ENCODE measurements around the gene MAN1B1.

Gene MAN1B1

DNA sequence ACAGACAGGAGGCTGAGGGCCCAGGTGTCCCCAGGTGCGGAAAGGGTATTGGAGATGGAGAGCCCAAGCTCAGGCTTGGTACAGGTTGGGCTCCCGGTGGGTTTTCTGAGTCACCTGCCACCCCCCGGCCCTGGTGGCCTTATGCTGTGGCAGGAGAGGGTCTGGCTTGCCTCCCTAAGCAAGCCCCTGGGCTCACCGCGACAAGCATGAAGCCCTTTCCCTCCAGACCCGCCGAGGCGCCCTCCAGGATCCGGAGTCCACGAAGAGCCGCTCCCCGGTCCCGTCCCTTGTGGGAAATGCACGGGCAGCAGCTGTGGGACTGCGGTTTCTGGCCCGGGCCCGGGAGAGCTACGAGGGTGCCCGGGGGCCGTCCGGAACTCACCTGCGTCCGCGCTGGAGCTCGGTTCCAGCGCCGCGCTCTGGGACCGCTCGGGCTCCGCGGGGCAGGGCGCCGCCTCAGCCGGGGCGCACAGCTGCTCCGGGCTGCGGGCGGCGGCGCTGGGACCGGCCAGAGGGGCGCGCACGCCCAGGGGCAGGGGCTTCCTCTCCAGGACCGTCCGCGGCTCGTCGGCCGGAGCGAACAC is 17.2 kb upstream of the MAN1B1 start:
- no peak for DNase-seq

DNA sequence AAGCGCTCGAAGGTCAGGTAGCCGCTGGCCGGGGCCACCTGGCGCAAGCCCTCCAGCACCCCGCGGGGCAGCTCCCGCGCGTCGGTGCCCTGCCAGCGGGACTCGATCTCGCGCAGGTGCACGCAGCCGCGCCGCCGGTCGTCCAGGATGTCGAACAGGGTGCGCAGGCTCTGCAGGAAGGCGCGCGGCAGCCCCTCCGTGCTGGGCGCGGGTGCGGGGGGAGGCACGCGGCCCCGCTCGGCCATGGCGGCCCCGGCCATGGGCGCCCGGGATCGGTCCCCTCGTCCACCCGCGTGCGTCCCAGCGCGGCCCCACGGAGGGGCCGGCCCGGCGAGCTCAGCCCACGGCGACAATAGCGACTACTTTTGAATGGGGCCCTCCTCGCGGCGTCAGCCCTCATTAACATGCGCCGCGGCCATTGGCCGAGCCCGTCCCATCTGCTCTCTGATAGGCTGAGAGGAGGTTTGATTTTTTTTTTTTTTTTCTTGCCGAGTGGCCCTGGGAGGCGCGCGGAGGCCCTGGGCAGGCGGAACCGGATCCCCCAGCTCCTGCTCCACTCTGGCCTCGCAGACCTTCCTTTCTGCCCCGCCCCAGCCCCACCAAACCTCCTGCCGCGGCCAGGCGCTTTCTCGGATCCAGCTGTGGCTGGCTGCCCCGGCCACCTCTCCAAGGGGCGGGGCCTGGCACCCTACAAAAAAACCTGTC is 16.4 kb upstream of the MAN1B1 start, which contains the start of gene SAPCD2:
Gene SAPCD2, minus strand, starts transcription at position 357 of the 705 bp plus-strand sequence. Its CDS starts 97 bp downstream, at position 260.
- DNase-seq: peak; percentile 85

DNA sequence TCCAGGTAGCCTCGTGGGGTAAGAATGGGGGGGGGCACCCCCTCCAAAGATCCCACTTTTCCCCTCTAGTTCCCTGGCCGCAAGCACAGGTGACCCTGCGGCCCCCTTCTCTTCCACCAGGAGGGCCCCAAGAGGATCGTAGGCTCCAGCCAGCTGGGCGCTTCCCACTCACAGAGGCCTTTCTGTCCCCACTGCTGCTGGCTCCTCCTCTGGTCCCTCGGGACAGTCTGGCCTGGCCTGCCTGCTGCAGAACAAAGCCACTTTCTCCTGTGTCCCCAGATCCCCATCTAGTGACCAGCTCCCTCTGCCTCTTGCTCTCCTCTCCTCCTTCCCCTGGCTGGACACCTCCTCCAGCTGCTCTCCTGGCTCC is 15.9 kb upstream of the MAN1B1 start:
- DNase-seq: no peak

DNA sequence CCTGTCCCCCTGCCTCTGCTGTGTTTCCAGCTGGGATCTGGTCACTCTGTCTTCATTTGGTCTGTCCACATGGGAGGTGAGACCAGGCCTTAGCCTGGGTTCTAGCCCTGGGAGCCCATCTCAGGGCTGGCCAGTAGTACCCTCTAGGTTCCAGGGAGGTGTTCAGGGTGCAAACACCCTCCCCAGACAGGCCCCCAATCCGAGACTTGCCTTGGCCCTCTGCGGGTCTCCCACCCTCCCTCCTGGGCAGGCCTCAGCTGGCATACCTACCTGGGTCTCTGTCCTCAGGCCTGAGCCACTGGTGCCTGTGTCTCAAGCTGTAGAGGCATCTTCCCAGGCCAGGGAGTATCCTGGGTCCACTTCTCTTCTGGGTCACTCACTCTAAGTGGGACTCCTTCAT is 15.5 kb upstream of the MAN1B1 start:
- no peak for DNase-seq

DNA sequence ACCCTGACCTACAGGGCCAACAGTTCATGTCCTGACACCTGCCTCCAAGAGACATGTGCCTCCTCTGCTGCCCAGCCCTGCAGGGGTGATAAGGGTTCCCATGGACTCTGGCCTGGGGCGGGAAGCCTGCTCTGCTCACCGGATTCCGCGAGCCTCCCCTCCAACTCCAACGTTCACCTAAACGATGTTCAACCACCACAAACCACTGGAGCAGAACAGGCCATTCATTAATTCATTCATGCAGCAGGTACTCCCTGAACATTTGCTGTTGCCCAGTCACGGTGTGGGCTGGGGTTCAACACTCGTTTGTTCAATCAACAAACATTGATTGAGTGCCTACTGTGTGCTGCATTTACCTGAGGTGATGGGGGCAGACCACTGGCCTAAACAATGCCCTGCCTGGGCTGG is 12.8 kb upstream of the MAN1B1 start:
- DNase-seq: no peak

DNA sequence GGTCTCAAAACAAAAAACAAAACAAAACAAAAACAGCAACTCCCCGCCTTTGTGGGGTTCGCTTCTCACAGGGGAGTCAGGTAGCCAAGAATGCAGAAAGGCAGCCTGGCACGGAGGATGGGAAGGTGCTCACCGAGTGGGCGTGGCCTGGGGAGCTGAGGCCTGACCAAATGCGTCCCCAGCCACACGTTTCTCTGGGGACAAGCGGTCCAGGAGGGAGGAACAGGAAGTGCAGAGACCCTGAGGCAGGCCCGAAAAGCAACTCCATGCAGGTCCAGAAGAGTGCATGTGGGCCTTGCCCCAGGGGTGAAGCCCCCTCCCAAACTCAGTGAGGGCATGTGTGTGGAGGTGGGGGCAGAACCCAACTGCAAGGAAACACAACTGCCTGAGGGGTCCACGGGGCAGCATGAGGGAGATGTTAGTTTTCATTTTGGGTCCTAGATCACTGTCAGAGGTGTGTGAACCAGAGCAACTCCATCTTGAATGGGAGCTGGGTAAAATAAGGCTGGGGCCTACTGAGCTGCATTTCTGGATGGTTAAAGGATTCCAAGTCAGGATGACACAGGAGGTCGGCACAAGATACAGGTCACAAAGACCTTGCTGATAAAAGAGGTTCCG is 12.0 kb upstream of the MAN1B1 start:
- DNase-seq: no peak

DNA sequence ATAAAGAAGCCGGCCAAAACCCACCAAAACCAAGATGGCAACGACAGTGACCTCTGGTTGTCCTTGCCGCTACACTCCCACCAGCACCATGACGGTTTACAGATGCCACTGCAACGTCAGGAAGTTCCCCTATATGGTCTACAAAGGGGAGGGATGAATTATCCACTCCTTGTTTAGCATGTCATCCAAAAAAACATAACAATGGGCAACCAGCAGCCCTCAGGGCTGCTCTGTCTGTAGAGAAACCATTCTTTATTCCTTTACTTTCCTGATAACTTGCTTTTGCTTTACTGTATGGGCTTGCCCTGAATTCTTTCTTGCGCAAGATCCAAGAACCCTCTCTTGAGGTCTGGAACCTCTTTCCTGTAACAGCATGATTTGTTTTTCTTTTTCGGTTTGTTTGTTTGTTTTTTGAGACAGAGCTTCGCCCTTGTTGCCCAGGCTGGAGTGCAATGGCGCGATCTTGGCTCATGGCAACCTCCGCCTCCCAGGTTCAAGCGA is 11.5 kb upstream of the MAN1B1 start:
- no peak for DNase-seq

DNA sequence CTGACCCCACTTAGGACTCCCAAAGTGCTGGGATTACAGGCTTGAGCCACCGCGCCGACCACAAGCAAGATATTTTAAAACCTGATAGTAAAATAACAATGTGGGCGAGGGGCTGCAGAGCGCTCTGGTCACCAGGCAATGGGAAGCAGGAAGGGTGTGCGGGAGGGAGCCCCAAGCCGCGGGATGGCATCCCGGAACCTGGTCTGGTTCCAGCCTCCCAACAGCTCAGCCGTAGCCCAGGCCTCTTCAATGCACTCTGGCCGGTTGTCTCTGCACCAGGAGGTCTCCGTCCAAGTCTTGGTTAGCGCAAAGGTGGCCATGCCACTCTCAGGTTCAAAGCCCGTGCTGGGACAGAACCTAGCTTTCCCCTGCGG is 10.2 kb upstream of the MAN1B1 start:
- no peak for DNase-seq

DNA sequence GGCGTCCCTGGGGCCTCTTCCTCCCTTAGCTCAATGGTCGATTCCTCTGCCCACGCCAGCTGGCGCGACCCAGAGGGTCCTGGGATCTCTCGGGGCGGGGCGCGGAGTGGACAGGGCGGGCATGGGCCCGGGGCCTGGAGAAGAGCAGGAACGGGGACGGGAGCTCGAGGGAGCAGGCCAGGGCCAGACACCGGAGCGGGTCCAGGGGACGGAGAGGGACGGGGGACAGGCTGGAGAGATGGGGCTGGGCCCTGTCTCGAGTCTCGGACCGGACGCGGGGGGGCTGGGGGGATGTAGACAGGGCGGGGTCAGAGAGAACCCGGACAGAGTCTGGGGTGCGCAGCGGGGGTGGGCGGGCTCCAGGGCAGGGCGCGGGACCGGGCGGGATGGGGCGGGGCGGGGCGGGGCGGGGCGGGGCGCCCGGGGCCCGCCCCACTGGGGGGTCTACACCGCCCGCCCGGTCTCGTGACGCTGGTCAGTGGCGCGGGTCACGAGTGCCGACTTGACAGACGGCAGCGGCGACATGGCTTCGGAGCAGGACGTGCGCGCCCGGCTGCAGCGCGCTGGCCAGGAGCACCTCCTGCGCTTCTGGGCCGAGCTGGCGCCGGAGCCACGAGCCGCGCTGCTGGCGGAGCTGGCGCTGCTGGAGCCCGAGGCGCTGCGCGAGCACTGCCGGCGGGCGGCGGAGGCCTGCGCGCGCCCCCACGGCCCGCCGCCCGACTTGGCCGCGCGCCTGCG is 9.6 kb upstream of the MAN1B1 start, which contains the start of gene UAP1L1:
Gene UAP1L1, plus strand, starts transcription at position 508 of the 738 bp plus-strand sequence. Its CDS starts 16 bp downstream, at position 524.
- peak; percentile 73 for DNase-seq

DNA sequence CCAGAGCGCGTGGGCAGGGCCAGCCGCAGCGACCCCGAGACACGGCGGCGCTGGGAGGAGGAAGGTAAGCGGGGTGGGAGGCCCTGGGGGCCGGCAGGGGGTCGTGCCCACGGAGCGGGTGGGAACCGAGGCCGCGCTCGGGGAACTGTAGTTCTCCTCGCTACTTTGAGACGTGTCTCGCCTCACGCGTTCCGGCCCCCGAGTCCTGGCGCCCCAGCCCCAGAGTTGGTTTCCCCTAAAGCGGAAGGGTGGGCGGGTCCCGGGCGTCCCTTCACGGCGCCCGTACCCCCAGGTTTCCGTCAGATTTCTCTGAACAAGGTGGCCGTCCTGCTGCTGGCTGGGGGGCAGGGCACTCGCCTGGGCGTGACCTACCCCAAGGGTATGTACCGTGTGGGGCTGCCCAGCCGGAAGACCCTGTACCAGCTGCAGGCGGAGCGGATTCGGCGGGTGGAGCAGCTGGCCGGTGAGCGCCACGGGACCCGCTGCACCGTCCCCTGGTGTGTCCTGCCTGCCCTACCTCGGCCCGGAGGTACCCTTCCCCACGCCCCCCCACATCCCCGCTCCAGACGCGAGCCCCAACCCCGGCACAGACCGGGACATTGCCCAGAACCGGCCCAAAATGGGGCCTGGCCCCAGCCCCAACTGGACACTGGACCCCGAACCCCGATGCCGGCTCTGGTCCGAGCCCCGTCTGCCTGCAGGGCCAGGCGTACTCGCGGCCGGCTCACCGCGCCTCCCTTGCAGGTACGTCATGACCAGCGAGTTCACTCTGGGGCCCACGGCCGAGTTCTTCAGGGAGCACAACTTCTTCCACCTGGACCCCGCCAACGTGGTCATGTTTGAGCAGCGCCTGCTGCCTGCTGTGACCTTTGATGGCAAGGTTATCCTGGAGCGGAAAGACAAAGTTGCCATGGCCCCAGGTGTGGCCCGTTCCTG is 8.8 kb upstream of the MAN1B1 start:
- peak; percentile 65 for DNase-seq

DNA sequence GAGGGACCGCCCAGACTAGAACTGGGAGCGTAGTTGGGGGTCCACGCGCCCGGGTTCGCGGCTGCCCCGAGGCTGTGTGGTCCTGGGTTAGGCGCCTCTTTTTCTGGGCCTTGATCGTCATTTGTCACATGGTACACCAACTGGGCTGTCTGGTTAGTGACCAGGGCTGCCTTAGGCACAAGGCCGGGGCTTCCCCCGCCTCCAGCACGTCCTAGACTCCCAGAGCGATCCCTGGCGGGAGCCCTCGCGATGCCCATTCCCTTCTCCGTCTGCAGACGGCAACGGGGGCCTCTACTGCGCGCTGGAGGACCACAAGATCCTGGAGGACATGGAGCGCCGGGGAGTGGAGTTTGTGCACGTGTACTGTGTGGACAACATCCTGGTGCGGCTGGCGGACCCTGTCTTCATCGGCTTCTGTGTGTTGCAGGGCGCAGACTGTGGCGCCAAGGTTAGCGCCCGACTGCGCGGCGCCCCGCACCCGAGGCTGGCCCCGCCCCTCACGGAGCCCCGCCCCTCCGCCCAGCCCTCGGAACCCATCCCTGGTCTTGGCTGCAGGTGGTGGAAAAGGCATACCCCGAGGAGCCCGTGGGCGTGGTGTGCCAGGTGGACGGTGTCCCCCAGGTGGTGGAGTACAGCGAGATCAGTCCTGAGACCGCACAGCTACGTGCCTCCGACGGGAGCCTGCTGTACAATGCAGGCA is 7.9 kb upstream of the MAN1B1 start:
- DNase-seq: no peak

DNA sequence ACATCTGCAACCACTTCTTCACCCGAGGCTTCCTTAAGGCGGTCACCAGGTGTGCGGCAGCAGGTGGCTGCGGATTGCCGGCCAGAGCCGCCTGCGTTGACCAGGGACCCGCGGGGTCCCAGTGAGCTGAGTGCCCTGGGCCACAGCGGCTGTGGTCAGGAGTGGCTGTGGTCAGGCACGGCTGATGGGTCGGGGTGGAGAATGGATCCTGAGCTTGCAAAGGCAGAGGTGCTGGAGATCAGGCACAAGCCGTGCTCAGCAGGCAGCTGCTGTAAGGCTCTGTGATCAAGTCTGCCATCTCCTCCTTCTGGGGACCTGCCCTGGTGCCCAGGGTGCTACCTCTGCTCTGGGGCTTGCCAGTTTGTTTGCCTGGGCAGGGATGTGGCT is 7.4 kb upstream of the MAN1B1 start:
- DNase-seq: no peak

DNA sequence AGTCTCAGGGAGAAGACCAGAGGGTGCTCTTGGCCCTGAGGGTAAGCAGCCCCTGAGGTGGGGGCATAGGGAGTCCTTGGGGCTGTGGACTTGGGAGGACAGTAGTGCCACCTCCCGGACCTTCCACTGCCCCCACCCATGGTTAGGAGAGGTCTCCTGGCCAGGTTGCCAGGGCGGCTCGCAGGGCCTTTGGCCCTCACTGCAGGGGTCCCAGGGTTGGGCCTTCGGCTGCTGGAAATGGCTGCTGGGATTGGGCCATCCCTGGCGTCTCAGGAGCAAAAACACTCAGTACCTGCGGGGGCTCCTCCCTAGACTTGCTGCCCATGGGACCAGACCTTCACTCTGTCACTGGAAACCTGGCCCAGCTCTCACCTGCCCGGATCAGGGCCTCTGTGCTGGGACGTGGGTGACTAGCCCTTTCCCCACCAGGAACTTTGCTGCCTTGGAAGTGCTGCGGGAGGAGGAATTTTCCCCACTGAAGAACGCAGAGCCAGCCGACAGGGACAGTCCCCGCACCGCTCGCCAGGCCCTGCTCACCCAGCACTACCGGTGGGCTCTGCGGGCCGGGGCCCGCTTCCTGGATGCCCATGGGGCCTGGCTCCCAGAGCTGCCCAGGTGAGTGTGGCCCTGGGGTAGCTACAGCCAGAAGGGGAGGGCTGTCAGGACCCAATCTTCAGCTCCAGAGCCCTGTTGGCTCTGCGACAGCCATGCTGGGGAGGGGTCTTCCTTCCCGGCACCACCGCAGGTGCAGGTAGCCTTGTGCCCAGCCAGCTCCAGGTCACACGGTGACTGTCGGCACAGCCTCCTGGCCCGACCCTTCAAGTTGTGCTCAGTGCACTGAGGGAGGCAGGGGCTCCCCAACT is 6.3 kb upstream of the MAN1B1 start:
- DNase-seq: no peak

DNA sequence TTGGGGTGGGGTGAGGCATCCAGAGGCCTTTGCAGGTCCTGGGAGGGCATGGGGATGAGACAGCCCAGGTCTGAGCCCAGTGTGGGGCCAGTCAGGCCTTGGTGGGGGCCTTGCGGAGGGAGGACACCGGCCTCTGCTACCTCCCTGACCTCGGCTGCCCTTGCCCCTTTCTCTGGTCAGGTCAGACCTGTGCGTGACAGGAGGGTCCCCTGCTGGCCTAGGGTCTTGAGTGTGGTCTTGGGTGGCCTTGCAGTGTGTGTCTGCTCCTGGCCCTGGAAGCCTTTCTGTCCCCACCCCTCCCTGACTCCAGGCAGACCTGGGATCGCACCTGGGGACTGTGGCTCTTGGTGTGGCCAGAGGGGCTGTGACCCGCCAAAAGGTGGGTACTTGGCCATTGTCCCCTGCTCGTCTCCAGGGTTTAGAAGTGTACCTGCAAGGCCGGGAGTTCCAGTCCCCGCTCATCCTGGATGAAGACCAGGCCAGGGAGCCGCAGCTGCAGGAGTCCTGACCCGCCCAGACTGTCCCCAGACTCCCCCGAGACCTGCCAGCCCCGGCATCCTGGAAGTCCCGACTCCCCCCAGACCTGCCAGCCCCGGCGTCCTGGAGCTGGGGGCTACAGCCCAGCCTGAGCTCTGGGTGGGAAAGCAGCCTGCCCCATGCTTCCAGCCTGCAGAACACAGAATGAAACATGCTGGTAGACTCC is 4.4 kb upstream of the MAN1B1 start:
- no peak for DNase-seq

DNA sequence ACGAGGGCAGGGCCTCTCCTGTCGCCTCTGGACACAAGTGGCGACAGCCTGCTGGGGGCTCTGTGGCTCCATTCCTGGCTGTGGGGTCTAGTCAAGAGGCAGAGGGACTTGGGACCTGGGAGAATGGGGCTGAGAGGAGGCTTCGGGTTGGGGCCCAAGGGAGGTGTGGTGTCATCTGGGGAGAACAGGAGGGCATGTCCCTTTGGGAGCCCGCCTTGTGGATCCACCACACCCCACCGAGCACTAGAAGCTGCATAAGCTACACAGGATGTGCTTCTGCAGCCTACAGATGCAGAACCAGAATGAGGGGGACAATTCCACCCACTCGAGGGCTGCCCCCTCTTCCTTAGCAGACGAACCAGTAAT is 3.9 kb upstream of the MAN1B1 start:
- no peak for DNase-seq

DNA sequence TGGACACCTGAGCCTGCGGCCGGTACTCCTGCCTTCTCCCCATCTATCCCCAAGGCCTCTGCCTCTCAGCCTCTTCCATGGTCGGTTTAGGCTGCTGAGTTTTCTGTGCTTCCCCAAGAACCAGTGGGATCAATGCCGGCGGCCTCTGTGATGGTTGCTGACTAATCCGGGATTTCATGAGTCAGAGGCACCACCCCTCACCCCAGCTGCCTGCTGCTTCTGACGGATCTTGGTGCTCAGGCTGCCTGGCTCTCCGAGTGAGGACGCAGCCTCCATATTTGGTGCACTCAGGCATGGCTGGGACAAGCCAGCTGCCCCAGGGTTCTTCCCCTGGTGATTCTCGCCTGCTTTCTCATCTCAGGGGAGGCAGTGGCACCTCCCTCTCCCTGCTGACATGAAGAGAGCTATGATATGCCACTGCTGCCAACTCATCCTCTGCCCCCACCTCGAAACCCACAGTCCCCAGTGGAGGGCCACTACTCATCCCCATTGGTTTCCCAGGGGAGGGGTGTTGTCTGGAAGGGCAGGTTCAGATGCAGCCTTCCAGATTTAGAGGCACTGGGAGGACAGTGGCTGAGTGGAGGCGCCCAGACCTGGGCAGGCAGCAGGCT is 3.3 kb upstream of the MAN1B1 start:
- peak; percentile 55 for DNase-seq

DNA sequence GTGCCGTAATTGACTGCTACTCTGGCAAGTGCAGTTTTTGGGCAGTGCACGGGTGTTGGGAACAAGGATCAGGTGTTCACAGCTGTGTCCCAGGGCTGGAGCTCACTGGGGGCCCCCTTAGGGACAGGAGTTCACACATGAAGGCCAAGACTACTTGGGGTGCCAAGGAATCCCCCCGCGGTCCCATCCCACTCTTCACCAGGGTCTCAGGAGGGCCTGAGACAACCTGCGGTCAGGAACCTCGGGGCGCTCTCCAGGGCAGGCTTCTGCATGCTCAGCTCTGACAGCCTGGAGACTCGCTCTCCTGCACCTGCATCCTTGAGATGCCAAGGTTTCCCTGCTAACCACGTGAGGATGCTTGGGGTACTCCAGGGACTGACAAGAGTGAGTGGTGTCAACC is 2.3 kb upstream of the MAN1B1 start:
- no peak for DNase-seq

DNA sequence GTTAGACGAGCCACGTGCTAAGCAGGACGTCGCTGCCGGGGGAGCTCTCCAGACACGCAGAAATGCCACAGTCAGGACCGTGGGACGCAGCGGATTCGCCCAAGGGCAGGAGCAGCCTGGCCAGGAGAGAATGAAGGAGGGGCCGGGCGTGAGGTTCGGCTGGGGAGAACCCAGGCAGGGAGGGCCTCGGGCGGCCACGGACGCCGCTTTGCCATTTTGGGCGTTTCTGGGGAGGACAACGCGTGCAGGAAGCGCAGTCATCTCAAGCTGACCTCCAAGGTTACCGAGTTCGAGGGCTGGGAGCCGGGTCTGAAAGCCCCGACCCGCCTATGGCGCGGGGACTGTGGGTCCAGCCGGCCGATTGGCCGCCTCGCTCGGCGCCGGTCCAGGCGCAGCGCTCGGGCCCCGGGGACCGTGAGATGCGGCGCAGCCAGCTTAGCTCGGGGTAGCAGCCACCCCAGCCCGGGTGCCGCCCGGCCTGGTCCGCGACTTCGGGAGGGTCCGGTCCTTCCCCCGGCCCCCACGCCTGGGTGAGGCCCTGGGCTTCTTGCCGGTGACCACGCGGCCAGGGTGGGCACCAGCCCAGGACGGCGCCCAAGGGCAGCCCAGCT is 760 bp upstream of the MAN1B1 start:
- DNase-seq: peak; percentile 64

DNA sequence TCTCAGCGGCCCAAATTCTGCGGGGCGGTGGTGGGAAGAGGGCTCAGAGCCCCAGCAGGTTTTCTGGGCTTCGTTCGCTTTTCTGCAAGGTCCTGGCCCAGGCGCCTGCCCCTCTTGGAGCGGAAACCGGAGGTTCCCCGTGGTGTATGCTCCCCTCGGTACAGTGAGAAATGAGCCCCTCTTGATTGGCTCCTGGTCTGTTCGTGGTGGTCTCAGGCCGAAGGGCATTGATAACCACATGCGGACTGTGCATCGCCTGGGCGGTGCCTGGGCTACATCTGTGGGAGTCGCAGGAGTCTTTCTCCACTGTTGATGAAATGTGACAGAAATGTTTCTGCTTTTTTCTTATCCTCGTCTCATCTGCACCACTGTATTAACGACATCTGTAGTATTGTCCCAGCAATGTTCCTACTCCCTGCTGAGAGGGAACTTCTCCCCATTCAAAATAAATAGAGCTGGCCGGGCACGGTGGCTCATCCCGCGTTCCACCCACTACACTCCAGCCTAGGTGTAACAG is 682 bp downstream of the MAN1B1 start:
- peak; percentile 60 for DNase-seq
